Activated CD4-positive, alpha-beta T cell treated with anti-CD3 and anti-CD28 coated beads, Interleukin-2, amount 10 ng/mL, durations not matched to agents 7 days and 5 days (primary cell): ENCODE results near the gene PPP1R27. TPM values are rescaled to one million over a fixed set of nuclear protein-coding genes. Genes with fewer than 3 reads are reported as not detected.

Source experiments
- CTCF ChIA-PET: fragments of 350-600 bp; sonication (Branson Sonifier 250); formaldehyde crosslinking; loops from one replicate; lab custom pipeline; 2021; ENCODE audit warnings: antibody characterized with exemption; lab: Charles Lee
- POLR2A ChIA-PET: fragments of 350-600 bp; sonication (Branson Sonifier 250); formaldehyde crosslinking; loops from one replicate; lab custom pipeline; 2021; ENCODE audit warnings: antibody characterized with exemption; lab: Charles Lee
- DNase-seq: peaks from one replicate; pipeline ENCODE4 v3.0.0-alpha.2; 2020
- H3K27ac Mint-ChIP-seq: one replicate; pipeline ENCODE4 v1.8.0; 2021; ENCODE audit warnings: mild to moderate bottlenecking, moderate library complexity, mixed read lengths
- H3K27me3 Mint-ChIP-seq: one replicate; pipeline ENCODE4 v1.8.0; 2021; ENCODE audit warnings: mixed read lengths
- H3K36me3 Mint-ChIP-seq: one replicate; pipeline ENCODE4 v1.8.0; 2021; ENCODE audit warnings: low read depth, mixed read lengths
- H3K4me1 Mint-ChIP-seq: one replicate; pipeline ENCODE4 v1.8.0; 2021; ENCODE audit warnings: mixed read lengths
- H3K4me3 Mint-ChIP-seq: one replicate; pipeline ENCODE4 v1.8.0; 2021; ENCODE audit warnings: mild to moderate bottlenecking, moderate library complexity, mixed read lengths
- H3K9me3 Mint-ChIP-seq: one replicate; pipeline ENCODE4 v1.8.0; 2021; ENCODE audit warnings: mixed read lengths
- total RNA-seq, 2 experiments: library from RNA; stranded (reverse); gene quantifications; one replicate each; pipeline ENCODE4 v1.2.3, GENCODE V29; 2021

PPP1R27 gene
- total RNA-seq, 2 experiments from 2014 or later = not detected

- peaks cover 20% of the 10 kb centered on the region for H3K27me3 Mint-ChIP-seq
- peak overlapping the region; percentile 73 for H3K27ac Mint-ChIP-seq
- H3K4me1 Mint-ChIP-seq = no peaks in the 10 kb centered on the region
- no peaks in the 10 kb centered on the region for H3K9me3 Mint-ChIP-seq
- no peaks in the 10 kb centered on the region for H3K36me3 Mint-ChIP-seq
- DNase-seq = no peak
- CTCF ChIA-PET = interaction anchor here (1.4 kb wide), 1 partner anchor 150 kb away, joined by 3 read pairs; no protein-coding TSS in a partner anchor
- POLR2A ChIA-PET = no interaction called here
- no peak overlapping the region for H3K4me3 Mint-ChIP-seq
Observed at GRCh38 chr17:81808778-81809555, 25.9 kb downstream of the PPP1R27 start.

GRCh38 chr17:81807839-81808238 is 27.0 kb downstream of the PPP1R27 start:
- ChIA-PET POLR2A (no interaction called here), CTCF (interaction anchor here (0.6 to 1.4 kb wide), 2 partner anchors 152 to 1404 kb away, joined by 3 to 4 read pairs; no protein-coding TSS in a partner anchor)
- Mint-ChIP-seq H3K27ac (no peak overlapping the region), H3K4me1 (no peaks in the 10 kb centered on the region), H3K9me3 (no peaks in the 10 kb centered on the region), H3K4me3 (no peak overlapping the region), H3K36me3 (no peaks in the 10 kb centered on the region), H3K27me3 (peaks cover 27% of the 10 kb centered on the region)
- DNase-seq = no peak

- H3K4me1 Mint-ChIP-seq = no peaks in the 10 kb centered on the region
- ChIA-PET CTCF (interaction anchor here (0.5 to 0.7 kb wide), 3 partner anchors 15 to 1404 kb away, joined by 3 to 4 read pairs (median 4); no protein-coding TSS in a partner anchor), POLR2A (no interaction called here)
- no peak overlapping the region for H3K4me3 Mint-ChIP-seq
- peaks cover 32% of the 10 kb centered on the region for H3K27me3 Mint-ChIP-seq
- H3K27ac Mint-ChIP-seq = no peak overlapping the region
- no peaks in the 10 kb centered on the region for H3K9me3 Mint-ChIP-seq
- H3K36me3 Mint-ChIP-seq = no peaks in the 10 kb centered on the region
- no peak for DNase-seq
Observed at GRCh38 chr17:81807210-81807719, 27.6 kb downstream of the PPP1R27 start.

GRCh38 chr17:81806461-81807209 is 28.2 kb downstream of the PPP1R27 start:
- Mint-ChIP-seq H3K27ac (no peak overlapping the region), H3K27me3 (peaks cover 39% of the 10 kb centered on the region), H3K9me3 (no peaks in the 10 kb centered on the region), H3K36me3 (no peaks in the 10 kb centered on the region), H3K4me1 (no peaks in the 10 kb centered on the region), H3K4me3 (no peak overlapping the region)
- ChIA-PET CTCF (interaction anchor here (0.5 to 1.9 kb wide), 4 partner anchors 15 to 167 kb away, joined by 3 to 7 read pairs (median 4); no protein-coding TSS in a partner anchor), POLR2A (no interaction called here)
- no peak for DNase-seq

GRCh38 chr17:81805707-81806460 is 29.0 kb downstream of the PPP1R27 start:
- no peak overlapping the region for H3K27ac Mint-ChIP-seq
- CTCF ChIA-PET = interaction anchor here (0.6 to 1.9 kb wide), 2 partner anchors 154 to 166 kb away, joined by 4 to 7 read pairs; no protein-coding TSS in a partner anchor
- H3K4me1 Mint-ChIP-seq = no peaks in the 10 kb centered on the region
- POLR2A ChIA-PET = no interaction called here
- no peaks in the 10 kb centered on the region for H3K9me3 Mint-ChIP-seq
- DNase-seq = no peak
- H3K36me3 Mint-ChIP-seq = no peaks in the 10 kb centered on the region
- no peak overlapping the region for H3K4me3 Mint-ChIP-seq
- H3K27me3 Mint-ChIP-seq = peaks cover 46% of the 10 kb centered on the region

- POLR2A ChIA-PET = no interaction called here
- Mint-ChIP-seq H3K27me3 (peaks cover 55% of the 10 kb centered on the region), H3K36me3 (no peaks in the 10 kb centered on the region), H3K27ac (no peak overlapping the region), H3K9me3 (no peaks in the 10 kb centered on the region), H3K4me1 (no peaks in the 10 kb centered on the region), H3K4me3 (no peak overlapping the region)
- CTCF ChIA-PET = interaction anchor here (1.9 kb wide), 1 partner anchor 155 kb away, joined by 7 read pairs; no protein-coding TSS in a partner anchor
- no peak for DNase-seq
Observed at GRCh38 chr17:81804559-81805399, 30.1 kb downstream of the PPP1R27 start.

GRCh38 chr17:81803728-81804558 is 30.9 kb downstream of the PPP1R27 start, which contains the start of gene GCGR:
Gene GCGR, plus strand, starts transcription at chr17:81804150. Its CDS starts 4,869 bp downstream, at chr17:81809019.
- Mint-ChIP-seq H3K27me3 (peaks cover 49% of the 10 kb centered on the region), H3K9me3 (no peaks in the 10 kb centered on the region), H3K36me3 (no peaks in the 10 kb centered on the region), H3K4me3 (no peak within 1 kb of the TSS), H3K27ac (no peak within 1 kb of the TSS), H3K4me1 (no peaks in the 10 kb centered on the region)
- ChIA-PET CTCF (no interaction called here), POLR2A (no interaction called here)
- no peak for DNase-seq

GRCh38 chr17:81802856-81803643 is 31.8 kb downstream of the PPP1R27 start:
- Mint-ChIP-seq H3K27ac (no peak overlapping the region), H3K27me3 (peaks cover 49% of the 10 kb centered on the region), H3K9me3 (no peaks in the 10 kb centered on the region), H3K4me1 (no peaks in the 10 kb centered on the region), H3K36me3 (no peaks in the 10 kb centered on the region), H3K4me3 (no peak overlapping the region)
- ChIA-PET POLR2A (no interaction called here), CTCF (no interaction called here)
- DNase-seq = no peak

GRCh38 chr17:81802048-81802758 is 32.6 kb downstream of the PPP1R27 start:
- no peaks in the 10 kb centered on the region for H3K4me1 Mint-ChIP-seq
- no peak overlapping the region for H3K4me3 Mint-ChIP-seq
- H3K9me3 Mint-ChIP-seq = no peaks in the 10 kb centered on the region
- H3K27ac Mint-ChIP-seq = no peak overlapping the region
- POLR2A ChIA-PET = no interaction called here
- H3K36me3 Mint-ChIP-seq = no peaks in the 10 kb centered on the region
- no peak for DNase-seq
- CTCF ChIA-PET = no interaction called here
- peaks cover 44% of the 10 kb centered on the region for H3K27me3 Mint-ChIP-seq

GRCh38 chr17:81801327-81801726 is 33.5 kb downstream of the PPP1R27 start:
- DNase-seq = no peak
- H3K36me3 Mint-ChIP-seq = no peaks in the 10 kb centered on the region
- no peaks in the 10 kb centered on the region for H3K4me1 Mint-ChIP-seq
- POLR2A ChIA-PET = no interaction called here
- no peak overlapping the region for H3K27ac Mint-ChIP-seq
- H3K4me3 Mint-ChIP-seq = no peak overlapping the region
- CTCF ChIA-PET = no interaction called here
- H3K27me3 Mint-ChIP-seq = peaks cover 41% of the 10 kb centered on the region
- no peaks in the 10 kb centered on the region for H3K9me3 Mint-ChIP-seq
